Adrenal gland (tissue), 12 donors: ENCODE measurements around the gene CHSY3. TPM values are rescaled to one million over a fixed set of nuclear protein-coding genes. Genes with fewer than 3 reads are reported as not detected.

Source experiments
- DNase-seq, 7 donors: peaks; one replicate each; pipeline ENCODE4 v3.0.0-alpha.2; 2019 to 2020
- H3K27ac ChIP-seq, 5 donors: fragments of 200-600 bp; sonication (generic) in 4 of 5; 1 replicate in 3 of 5; 2 replicates in 2 of 5; pipeline versions ENCODE4 v1.5.1 to v1.8.0; 2016 to 2020; ENCODE audit warnings: mild to moderate bottlenecking in 1 of 5
- H3K27me3 ChIP-seq: fragments of 200-600 bp; 2 replicates; pipeline ENCODE4 v1.8.0; 2021
- H3K36me3 ChIP-seq, 2 donors: fragments of 200-600 bp; replicated peaks in 1 of 2; 1 replicate in 1 of 2; 2 replicates in 1 of 2; pipeline versions ENCODE4 v1.5.1 to v1.8.0; 2018 to 2022
- H3K4me1 ChIP-seq, 2 donors: fragments of 200-600 bp; replicated peaks in 1 of 2; 1 replicate in 1 of 2; 2 replicates in 1 of 2; pipeline versions ENCODE4 v1.5.1 to v1.8.0; 2018 to 2021
- H3K4me3 ChIP-seq, 4 donors: fragments of 200-600 bp; sonication (generic) in 3 of 4; one replicate each; pipeline ENCODE4 v1.5.1; 2016 to 2018
- H3K9me3 ChIP-seq, 3 donors: fragments of 200-600 bp; sonication (generic) in 1 of 3; replicated peaks in 1 of 3; 1 replicate in 2 of 3; 2 replicates in 1 of 3; pipeline versions ENCODE4 v1.5.1 to v1.8.0; 2016 to 2021
- POLR2A ChIP-seq, 2 donors: fragments of 450-650 bp; IDR thresholded peaks; one replicate each; pipeline ENCODE4 v1.6.1; 2017; ENCODE audit warnings: antibody characterized with exemption in 2 of 2, mild to moderate bottlenecking in 2 of 2, moderate library complexity in 1 of 2
- WGBS, 4 donors: extraction: QIAGEN DNeasy Blood & Tissue Kit in 2 of 4; methylation state at CpG; one replicate each; pipeline versions ENCODE4 v1.1.5 to v1.1.7; 2013 to 2017; 5-methylcytosine and 5-hydroxymethylcytosine counted together
- intact Hi-C, 2 donors: fragments of 100-400 bp; cut with DNase I; formaldehyde crosslinking; loops; one replicate each; pipeline versions ENCODE4 v1.14.1 to v1.15.0; 2022 to 2023
- polyA plus RNA-seq, 3 donors: library from polyadenylated mRNA; stranded (reverse); fragments of 200-250 nt in 2 of 3; fragments of 350-450 nt in 1 of 3; fragmentation: Illumina TruSeq in 1 of 3; extraction: RNeasy Lipid Tissue Mini Kit (QIAGEN cat#74804) in 1 of 3; gene quantifications; one replicate each; pipeline ENCODE4 v1.2.3, GENCODE V29; 2013 to 2014
- total RNA-seq, 9 donors: library from RNA; depleted of rRNA in 4 of 9; stranded (reverse); fragments of >200 nt in 4 of 9; fragments of 120-200 nt in 1 of 9; fragmentation: NEBNext Ultra II Directional in 1 of 9; extraction: Animal tissue kit (Norgen Biotek cat#: 25700) in 1 of 9; gene quantifications; one replicate each; pipeline versions ENCODE4 v1.1.0 to v1.2.4, GENCODE V29; 2013 to 2023
- TF ChIP-seq, protein P1 (sequence below), 6 experiments: fragments of 450-650 bp in 4 of 6; fragments of 200-600 bp in 2 of 6; sonication (generic) in 1 of 6; IDR thresholded peaks; 1 replicate in 5 of 6; 2 replicates in 1 of 6; pipeline versions ENCODE4 v1.5.1 to v1.8.0; 2016 to 2021; ENCODE audit warnings: antibody characterized with exemption in 6 of 6, mild to moderate bottlenecking in 2 of 6, moderate library complexity in 1 of 6
- donor health status: healthy with polysubstance abuse.
- donor health status: Bipolar disorder and iron deficiency.
- donor health status: DM: yes; HTN: yes; CAD: no.
- donor health status: DM: no; HTN: no; CAD: no.
- donor health status: DM: no; HTN: no; CAD: no.
- donor health status: DM: yes; HTN: yes; CAD: no.

Gene CHSY3
- total and polyA plus RNA-seq, 12 donors, result 0.08 to 2.5 (median 0.80) TPM

DNA sequence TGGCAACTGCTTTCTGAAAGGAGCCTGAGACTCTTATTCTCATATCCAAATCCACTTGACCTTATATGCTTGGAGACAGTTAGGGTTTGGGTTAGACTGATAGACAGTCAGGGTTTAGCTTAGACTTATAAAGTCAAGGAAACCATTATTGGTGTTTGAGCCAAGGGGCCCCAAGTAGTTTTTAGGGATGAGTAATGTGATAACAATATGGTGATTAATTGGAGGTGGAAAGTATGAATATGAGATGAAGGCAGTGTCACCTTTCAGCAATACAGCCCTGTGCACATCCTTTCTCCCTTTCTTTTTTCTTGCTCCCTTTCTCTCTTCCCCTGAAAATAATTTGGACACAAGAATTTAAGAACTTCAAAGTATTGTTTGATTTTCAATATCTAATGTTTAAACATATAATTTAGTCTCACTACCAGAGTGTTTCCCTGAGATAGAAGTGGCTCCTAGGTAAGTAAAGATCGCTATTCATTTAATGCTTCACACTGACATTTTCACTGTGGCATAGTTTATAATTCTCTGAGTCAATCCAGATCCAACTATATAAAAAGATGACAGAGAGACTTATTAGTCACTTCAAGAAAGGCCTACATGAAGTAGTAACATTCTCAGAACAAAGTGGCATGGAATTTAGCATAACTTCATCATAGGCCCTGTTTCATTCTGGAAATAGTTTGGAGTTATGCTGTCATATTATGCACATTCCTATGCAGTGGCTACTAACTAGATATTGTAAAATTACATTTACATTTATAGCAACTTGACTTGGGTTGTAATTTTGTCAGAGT is 200.8 kb downstream of the CHSY3 start:
- Histone ChIP-seq H3K4me3 (no peak overlapping the region), H3K9me3 (no peaks in the 10 kb centered on the region), H3K4me1 (no peaks in the 10 kb centered on the region), H3K36me3 (no peaks in the 10 kb centered on the region), H3K27me3 (no peaks in the 10 kb centered on the region), H3K27ac (no peak overlapping the region)
- no peak for DNase-seq
- WGBS, 4 donors, result 97 to 100% (median 100%) methylated on average over 1 of the region's 1 CpG
- intact Hi-C loops, result no loop called here
- no peak for TF ChIP-seq POLR2A (IDR thresholded peaks at IDR 0.05)
- TF ChIP-seq, protein P1, sequence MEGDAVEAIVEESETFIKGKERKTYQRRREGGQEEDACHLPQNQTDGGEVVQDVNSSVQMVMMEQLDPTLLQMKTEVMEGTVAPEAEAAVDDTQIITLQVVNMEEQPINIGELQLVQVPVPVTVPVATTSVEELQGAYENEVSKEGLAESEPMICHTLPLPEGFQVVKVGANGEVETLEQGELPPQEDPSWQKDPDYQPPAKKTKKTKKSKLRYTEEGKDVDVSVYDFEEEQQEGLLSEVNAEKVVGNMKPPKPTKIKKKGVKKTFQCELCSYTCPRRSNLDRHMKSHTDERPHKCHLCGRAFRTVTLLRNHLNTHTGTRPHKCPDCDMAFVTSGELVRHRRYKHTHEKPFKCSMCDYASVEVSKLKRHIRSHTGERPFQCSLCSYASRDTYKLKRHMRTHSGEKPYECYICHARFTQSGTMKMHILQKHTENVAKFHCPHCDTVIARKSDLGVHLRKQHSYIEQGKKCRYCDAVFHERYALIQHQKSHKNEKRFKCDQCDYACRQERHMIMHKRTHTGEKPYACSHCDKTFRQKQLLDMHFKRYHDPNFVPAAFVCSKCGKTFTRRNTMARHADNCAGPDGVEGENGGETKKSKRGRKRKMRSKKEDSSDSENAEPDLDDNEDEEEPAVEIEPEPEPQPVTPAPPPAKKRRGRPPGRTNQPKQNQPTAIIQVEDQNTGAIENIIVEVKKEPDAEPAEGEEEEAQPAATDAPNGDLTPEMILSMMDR (IDR thresholded peaks at IDR 0.05), result no peak

DNA sequence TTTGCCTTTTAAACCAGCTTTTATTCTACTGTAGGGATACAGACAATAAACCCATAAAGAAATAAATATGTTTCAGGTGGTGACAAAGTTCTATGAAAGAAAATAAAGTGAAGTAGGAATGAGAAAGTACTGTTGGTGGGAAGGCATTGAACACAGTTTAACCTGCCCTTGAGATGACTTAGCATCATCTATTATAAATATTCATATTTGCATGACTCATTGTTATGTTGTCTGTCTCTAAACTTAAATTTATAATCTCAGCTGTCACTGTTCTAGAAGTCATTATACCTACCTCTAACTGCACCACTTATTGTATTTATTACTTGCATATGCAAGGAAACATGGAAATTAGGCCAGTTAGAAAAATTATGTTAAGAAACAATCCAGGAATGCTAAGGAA is 202.2 kb downstream of the CHSY3 start:
- intact Hi-C loops, result no loop called here
- no peaks in the 10 kb centered on the region for H3K36me3 ChIP-seq

DNA sequence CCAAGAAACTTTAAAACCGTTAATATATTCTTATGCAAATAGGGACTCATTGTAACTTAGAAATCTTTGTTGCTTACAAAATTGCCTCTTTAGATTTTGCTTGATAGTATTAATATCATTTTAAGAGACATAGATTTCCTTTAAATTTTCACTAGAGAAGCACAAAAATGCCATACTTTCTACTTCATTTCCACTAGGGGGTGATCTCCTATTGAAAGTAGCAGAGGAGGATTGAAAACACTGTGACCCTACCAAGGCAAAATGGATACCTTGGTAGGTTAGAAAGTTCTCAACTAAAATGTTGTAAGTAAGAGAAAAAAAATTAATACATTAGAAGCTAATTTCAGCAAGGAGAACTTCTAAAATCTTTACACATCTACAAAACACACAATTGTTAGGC is 204.9 kb downstream of the CHSY3 start:
- 32 to 44% (median 39%) methylated on average over 1 of the region's 1 CpG for WGBS, 4 donors
- no peak for TF ChIP-seq POLR2A (IDR thresholded peaks at IDR 0.05)
- TF ChIP-seq, protein P1 (IDR thresholded peaks at IDR 0.05), result peak; percentile 32 to 59 (median 48)
- no peak for DNase-seq
- Histone ChIP-seq H3K4me3 (no peak overlapping the region), H3K27ac (no peak overlapping the region), H3K9me3 (no peaks in the 10 kb centered on the region), H3K27me3 (no peaks in the 10 kb centered on the region), H3K36me3 (no peaks in the 10 kb centered on the region), H3K4me1 (no peaks in the 10 kb centered on the region)
- intact Hi-C loops, result no loop called here

More for the DNA sequence above, 202.2 kb downstream of the CHSY3 start:
- H3K4me1 ChIP-seq, result no peaks in the 10 kb centered on the region
- no peaks in the 10 kb centered on the region for H3K27me3 ChIP-seq
- no peak for TF ChIP-seq POLR2A (IDR thresholded peaks at IDR 0.05)
- TF ChIP-seq, protein P1 (IDR thresholded peaks at IDR 0.05), result no peak
- H3K4me3 ChIP-seq, result no peak overlapping the region
- H3K27ac ChIP-seq, result no peak overlapping the region
- no peak for DNase-seq
- no peaks in the 10 kb centered on the region for H3K9me3 ChIP-seq

DNA sequence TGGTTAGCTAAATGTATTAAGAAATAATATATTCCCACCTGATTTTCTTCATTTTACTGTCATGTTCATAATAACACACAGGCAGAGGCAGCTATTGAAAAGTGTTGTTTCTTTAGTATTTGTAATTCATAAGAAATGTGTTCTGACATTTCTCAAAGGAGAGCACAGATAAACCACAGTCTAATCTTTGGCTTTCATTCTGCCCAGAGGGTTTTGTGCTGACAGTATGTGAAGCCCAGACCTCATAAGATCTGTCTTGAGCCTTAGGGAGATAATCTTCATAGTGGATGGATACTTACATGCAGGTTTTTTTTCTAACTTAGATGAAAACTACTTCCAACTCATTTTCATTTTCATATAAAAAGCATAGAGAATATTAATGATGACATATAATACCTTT is 206.1 kb downstream of the CHSY3 start:
- H3K27me3 ChIP-seq, result no peaks in the 10 kb centered on the region

More for the DNA sequence above, 206.1 kb downstream of the CHSY3 start:
- no peaks in the 10 kb centered on the region for H3K9me3 ChIP-seq
- no peak overlapping the region for H3K4me3 ChIP-seq
- intact Hi-C loops, result loop anchor here in 1 of 2 donors (10.0 kb wide), 1 partner anchor 994 kb away; no protein-coding TSS in a partner anchor
- DNase-seq, result no peak
- TF ChIP-seq, protein P1 (IDR thresholded peaks at IDR 0.05), result no peak
- no peak for TF ChIP-seq POLR2A (IDR thresholded peaks at IDR 0.05)
- H3K27ac ChIP-seq, result no peak overlapping the region
- H3K36me3 ChIP-seq, result no peaks in the 10 kb centered on the region
- no peaks in the 10 kb centered on the region for H3K4me1 ChIP-seq
